CD4-positive, alpha-beta T cell (primary cell): ENCODE measurements around the gene EFNB2. TPM values are rescaled to one million over a fixed set of nuclear protein-coding genes. Genes with fewer than 3 reads are reported as not detected.

Experiments
- ATAC-seq: fragments of 200-7000 bp; cut with Tn5 transposase; one replicate; pipeline ENCODE4 v1.10.0; 2022; ENCODE audit warnings: mild to moderate bottlenecking; ENCODE audit not compliant: poor library complexity
- CTCF ChIA-PET: fragments of 350-600 bp; sonication (Branson Sonifier 250); formaldehyde crosslinking; loops from one replicate; lab custom pipeline; 2021; ENCODE audit warnings: antibody characterized with exemption, inconsistent platforms; lab: Charles Lee
- POLR2A ChIA-PET: fragments of 350-600 bp; sonication (Branson Sonifier 250); formaldehyde crosslinking; loops from one replicate; lab custom pipeline; 2021; ENCODE audit warnings: antibody characterized with exemption, inconsistent platforms; lab: Charles Lee
- DNase-seq, 14 experiments: peaks; one replicate each; pipeline ENCODE4 v3.0.0-alpha.2; 2013 to 2020; ENCODE audit warnings: mixed read lengths in 2 of 14
- H3K27ac ChIP-seq, 2 donors: one replicate each; pipeline versions ENCODE4 v1.5.1 to v1.7.0; 2013; ENCODE audit warnings: low read length in 2 of 2, low read depth in 1 of 2, mild to moderate bottlenecking in 1 of 2
- H3K27me3 ChIP-seq, 2 experiments: 1 replicate in 1 of 2; 2 replicates in 1 of 2; pipeline versions ENCODE4 v1.6.1 to v1.7.0; 2013; ENCODE audit warnings: low read length in 2 of 2, control low read depth in 1 of 2, mild to moderate bottlenecking in 1 of 2, moderate library complexity in 1 of 2; ENCODE audit not compliant: insufficient read depth in 2 of 2, control insufficient read depth in 1 of 2
- H3K36me3 ChIP-seq: one replicate; pipeline ENCODE4 v1.6.1; 2013; ENCODE audit warnings: low read length, control low read depth; ENCODE audit not compliant: insufficient read depth
- H3K4me1 ChIP-seq: one replicate; pipeline ENCODE4 v1.6.1; 2013; ENCODE audit warnings: low read length, control low read depth; ENCODE audit not compliant: insufficient read depth
- H3K4me3 ChIP-seq: one replicate; pipeline ENCODE4 v1.5.1; 2013; ENCODE audit warnings: mild to moderate bottlenecking, low read length, moderate library complexity
- H3K9me3 ChIP-seq, 2 experiments: 1 replicate in 1 of 2; 2 replicates in 1 of 2; pipeline versions ENCODE4 v1.6.1 to v1.7.0; 2013; ENCODE audit warnings: low read length in 2 of 2, mild to moderate bottlenecking in 2 of 2, control low read depth in 1 of 2, moderate library complexity in 1 of 2; ENCODE audit not compliant: control insufficient read depth in 1 of 2, insufficient read depth in 1 of 2
- H3K27ac Mint-ChIP-seq: one replicate; pipeline ENCODE4 v1.8.0; 2020; ENCODE audit warnings: mixed read lengths
- H3K27me3 Mint-ChIP-seq: one replicate; pipeline ENCODE4 v1.8.0; 2021; ENCODE audit warnings: mixed read lengths
- H3K36me3 Mint-ChIP-seq: one replicate; pipeline ENCODE4 v1.8.0; 2021; ENCODE audit warnings: low read depth, mixed read lengths
- H3K4me1 Mint-ChIP-seq: one replicate; pipeline ENCODE4 v1.8.0; 2021; ENCODE audit warnings: low read depth, mixed read lengths
- H3K4me3 Mint-ChIP-seq: one replicate; pipeline ENCODE4 v1.8.0; 2020; ENCODE audit warnings: mild to moderate bottlenecking, mixed read lengths
- H3K9me3 Mint-ChIP-seq: one replicate; pipeline ENCODE4 v1.8.0; 2020; ENCODE audit warnings: mixed read lengths
- CTCF ChIP-seq: fragments of 200-600 bp; IDR thresholded peaks from one replicate; pipeline ENCODE4 v1.8.0; 2022; ENCODE audit warnings: antibody characterized with exemption, mild to moderate bottlenecking
- intact Hi-C, 2 experiments: fragments of 100-400 bp; cut with DNase I in 1 of 2; cut with micrococcal nuclease in 1 of 2; formaldehyde crosslinking; loops; one replicate each; pipeline versions ENCODE4 v1.15.1 to v1.9.0; 2023 to 2025; cut with DNase I, micrococcal nuclease
- total RNA-seq, 174 experiments: library from RNA in 2 of 174; stranded (reverse) in 2 of 174; gene quantifications; one replicate each; pipeline ENCODE4 v1.2.3 and lab custom pipeline; 2021 to 2026

The EFNB2 gene
- total RNA-seq, 2 experiments from 2014 or later, result 0.20 to 0.36 TPM

GRCh38 chr13:106528718-106529414 is 6.6 kb downstream of the EFNB2 start:
- POLR2A ChIA-PET, result no interaction called here
- ATAC-seq (no peak), DNase-seq (no peak)
- Histone ChIP-seq H3K9me3 (no peaks in the 10 kb centered on the region), H3K27ac (no peak overlapping the region), H3K4me1 (peaks cover 14% of the 10 kb centered on the region), H3K36me3 (no peaks in the 10 kb centered on the region), H3K27me3 (peaks cover 28 to 53% of the 10 kb centered on the region in 2 experiments), H3K4me3 (no peak overlapping the region)
- no peaks in the 10 kb centered on the region for H3K36me3 Mint-ChIP-seq
- intact Hi-C loops, result no loop called here
- CTCF ChIA-PET, result no interaction called here
- no peak overlapping the region for H3K4me3 Mint-ChIP-seq
- H3K4me1 Mint-ChIP-seq, result peaks cover 20% of the 10 kb centered on the region
- no peaks in the 10 kb centered on the region for H3K9me3 Mint-ChIP-seq
- H3K27me3 Mint-ChIP-seq, result peaks cover 89% of the 10 kb centered on the region
- no peak for TF ChIP-seq CTCF
- H3K27ac Mint-ChIP-seq, result no peak overlapping the region

GRCh38 chr13:106527826-106528225 is 7.6 kb downstream of the EFNB2 start:
- no peaks in the 10 kb centered on the region for H3K36me3 ChIP-seq
- Mint-ChIP-seq H3K27me3 (peaks cover 88% of the 10 kb centered on the region), H3K9me3 (no peaks in the 10 kb centered on the region), H3K4me1 (peaks cover 10% of the 10 kb centered on the region), H3K36me3 (no peaks in the 10 kb centered on the region), H3K27ac (no peak overlapping the region), H3K4me3 (no peak overlapping the region)
- intact Hi-C loops, result no loop called here
- ChIA-PET POLR2A (interaction anchor here (0.6 kb wide), 1 partner anchor 40 kb away, joined by 4 read pairs; the partner anchor contains the start of gene ARGLU1), CTCF (interaction anchor here (1.6 kb wide), 1 partner anchor 8 kb away, joined by 6 read pairs; no protein-coding TSS in a partner anchor)
- no peak overlapping the region for H3K4me3 ChIP-seq
- DNase-seq (no peak), ATAC-seq (no peak)
- peaks cover 4% of the 10 kb centered on the region for H3K4me1 ChIP-seq
- H3K9me3 ChIP-seq, result no peaks in the 10 kb centered on the region
- no peak for TF ChIP-seq CTCF
- no peak overlapping the region for H3K27ac ChIP-seq
- peaks cover 20 to 44% of the 10 kb centered on the region in 2 experiments for H3K27me3 ChIP-seq

- peaks cover 6% of the 10 kb centered on the region for H3K4me1 Mint-ChIP-seq
- intact Hi-C loops, result no loop called here
- Histone ChIP-seq H3K27me3 (peaks cover 16 to 42% of the 10 kb centered on the region in 2 experiments), H3K4me3 (no peak overlapping the region), H3K9me3 (no peaks in the 10 kb centered on the region), H3K27ac (no peak overlapping the region), H3K4me1 (no peaks in the 10 kb centered on the region), H3K36me3 (no peaks in the 10 kb centered on the region)
- POLR2A ChIA-PET, result interaction anchor here (0.6 kb wide), 1 partner anchor 40 kb away, joined by 4 read pairs; the partner anchor contains the start of gene ARGLU1
- ATAC-seq, result no peak
- H3K27me3 Mint-ChIP-seq, result peaks cover 88% of the 10 kb centered on the region
- CTCF ChIA-PET, result interaction anchor here (1.6 kb wide), 1 partner anchor 9 kb away, joined by 6 read pairs; no protein-coding TSS in a partner anchor
- H3K36me3 Mint-ChIP-seq, result no peaks in the 10 kb centered on the region
- H3K4me3 Mint-ChIP-seq, result no peak overlapping the region
- no peak for DNase-seq
- no peaks in the 10 kb centered on the region for H3K9me3 Mint-ChIP-seq
- no peak overlapping the region for H3K27ac Mint-ChIP-seq
- no peak for TF ChIP-seq CTCF
Observed at GRCh38 chr13:106527445-106527801, 8.0 kb downstream of the EFNB2 start.
